HG03354 (cell line): Measurements from ENCODE around the gene HK2.
"Not testable (repeated sequence)": the region's sequence is repeated elsewhere in the genome, so short reads cannot be mapped to it uniquely, and the experiment has no call there.

ENCODE experiments used
- ATAC-seq: cut with Tn5 transposase; IDR thresholded peaks from one replicate; pipeline ENCODE4 v1.9.1; 2021; ENCODE audit warnings: mild to moderate bottlenecking; ENCODE audit not compliant: unreplicated experiment, poor library complexity, severe bottlenecking

Gene HK2

GRCh38 chr2:74889159-74889558, 55.2 kb downstream of the HK2 start:
- ATAC-seq, result no peak

GRCh38 chr2:74890711-74891110, 56.8 kb downstream of the HK2 start:
- ATAC-seq, result no peak

GRCh38 chr2:74891136-74891764, 57.3 kb downstream of the HK2 start:
- no peak for ATAC-seq

- not testable (repeated sequence) for ATAC-seq
These were observed 57.9 kb downstream of the HK2 start for GRCh38 chr2:74891816-74892215.

GRCh38 chr2:74892609-74893008, 58.7 kb downstream of the HK2 start:
- no peak for ATAC-seq

GRCh38 chr2:74893332-74893731, 59.4 kb downstream of the HK2 start:
- no peak for ATAC-seq

- ATAC-seq, result no peak
These were observed 60.5 kb downstream of the HK2 start for GRCh38 chr2:74894272-74894981.

- no peak for ATAC-seq
These were observed 61.1 kb downstream of the HK2 start for GRCh38 chr2:74895001-74895400.

- ATAC-seq, result no peak
These were observed 62.3 kb downstream of the HK2 start for GRCh38 chr2:74896232-74896631.

- ATAC-seq, result not testable (repeated sequence)
These were observed 66.3 kb downstream of the HK2 start for GRCh38 chr2:74900225-74900624.

- ATAC-seq, result no peak
These were observed 68.4 kb downstream of the HK2 start for GRCh38 chr2:74902281-74902860.

- no peak for ATAC-seq
These were observed 72.5 kb downstream of the HK2 start for GRCh38 chr2:74906395-74906794.

- ATAC-seq, result not testable (repeated sequence)
These were observed 73.6 kb downstream of the HK2 start for GRCh38 chr2:74907560-74907959.

- ATAC-seq, result no peak
These were observed 75.0 kb downstream of the HK2 start for GRCh38 chr2:74908748-74909444.

GRCh38 chr2:74910245-74910644, 76.3 kb downstream of the HK2 start:
- ATAC-seq, result no peak

GRCh38 chr2:74911061-74911460, 77.1 kb downstream of the HK2 start:
- no peak for ATAC-seq

GRCh38 chr2:74915743-74916142, 81.8 kb downstream of the HK2 start:
- no peak for ATAC-seq

GRCh38 chr2:74916394-74916793, 82.5 kb downstream of the HK2 start:
- no peak for ATAC-seq

GRCh38 chr2:74917702-74918619, 84.0 kb downstream of the HK2 start:
- no peak for ATAC-seq

- no peak for ATAC-seq
These were observed 85.9 kb downstream of the HK2 start for GRCh38 chr2:74919827-74920226.
